Subcutaneous adipose tissue (tissue), 4 donors: Measurements from ENCODE around the gene CD84. TPM values are rescaled to one million over a fixed set of nuclear protein-coding genes. Genes with fewer than 3 reads are reported as not detected.

ENCODE experiments used
- total RNA-seq, 4 donors: library from RNA; depleted of rRNA; stranded (reverse); fragments of >200 nt; gene quantifications; one replicate each; pipeline ENCODE4 v1.1.0, GENCODE V29; 2016
- TF ChIP-seq, protein P1 (sequence below): fragments of 450-650 bp; IDR thresholded peaks from one replicate; pipeline ENCODE4 v1.5.1; 2016; ENCODE audit warnings: low read depth, mild to moderate bottlenecking, control low read depth, antibody characterized with exemption, moderate library complexity

CD84 gene
- total RNA-seq, 4 donors from 2014 or later, result 9.4 to 67.0 (median 25.7) TPM

DNA sequence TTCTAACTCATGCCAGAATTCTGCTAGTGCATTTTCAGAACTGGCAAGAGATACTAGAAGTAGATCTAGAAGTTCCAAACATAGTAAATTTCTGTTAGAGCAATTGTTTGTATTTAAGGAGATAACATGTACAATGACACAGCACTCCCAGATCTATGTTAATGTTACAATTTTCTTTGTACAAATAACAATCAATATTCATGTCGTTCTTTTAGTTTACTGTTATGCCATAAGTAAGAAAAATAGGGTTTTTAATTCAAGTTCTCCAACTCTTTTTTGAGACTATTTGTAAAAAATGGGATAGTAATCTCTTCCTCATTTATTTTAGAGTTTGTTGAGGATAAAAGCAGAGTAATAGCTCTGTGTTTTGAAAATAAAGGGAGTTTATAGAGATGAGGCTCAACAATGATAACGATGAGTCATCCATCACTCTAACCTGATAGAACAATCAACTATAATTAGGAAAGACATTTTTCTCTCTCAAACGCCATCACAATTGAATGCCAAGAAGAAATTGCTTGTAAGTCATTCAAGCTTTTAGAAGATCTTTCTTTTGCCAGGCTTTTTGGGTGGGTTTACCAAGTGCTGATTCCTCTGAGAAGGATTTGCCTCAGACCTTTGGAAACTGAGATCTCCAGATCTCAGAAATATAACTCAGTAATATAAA is 638 bp downstream of the CD84 start:
- TF ChIP-seq, protein P1, sequence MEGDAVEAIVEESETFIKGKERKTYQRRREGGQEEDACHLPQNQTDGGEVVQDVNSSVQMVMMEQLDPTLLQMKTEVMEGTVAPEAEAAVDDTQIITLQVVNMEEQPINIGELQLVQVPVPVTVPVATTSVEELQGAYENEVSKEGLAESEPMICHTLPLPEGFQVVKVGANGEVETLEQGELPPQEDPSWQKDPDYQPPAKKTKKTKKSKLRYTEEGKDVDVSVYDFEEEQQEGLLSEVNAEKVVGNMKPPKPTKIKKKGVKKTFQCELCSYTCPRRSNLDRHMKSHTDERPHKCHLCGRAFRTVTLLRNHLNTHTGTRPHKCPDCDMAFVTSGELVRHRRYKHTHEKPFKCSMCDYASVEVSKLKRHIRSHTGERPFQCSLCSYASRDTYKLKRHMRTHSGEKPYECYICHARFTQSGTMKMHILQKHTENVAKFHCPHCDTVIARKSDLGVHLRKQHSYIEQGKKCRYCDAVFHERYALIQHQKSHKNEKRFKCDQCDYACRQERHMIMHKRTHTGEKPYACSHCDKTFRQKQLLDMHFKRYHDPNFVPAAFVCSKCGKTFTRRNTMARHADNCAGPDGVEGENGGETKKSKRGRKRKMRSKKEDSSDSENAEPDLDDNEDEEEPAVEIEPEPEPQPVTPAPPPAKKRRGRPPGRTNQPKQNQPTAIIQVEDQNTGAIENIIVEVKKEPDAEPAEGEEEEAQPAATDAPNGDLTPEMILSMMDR, result no peak

DNA sequence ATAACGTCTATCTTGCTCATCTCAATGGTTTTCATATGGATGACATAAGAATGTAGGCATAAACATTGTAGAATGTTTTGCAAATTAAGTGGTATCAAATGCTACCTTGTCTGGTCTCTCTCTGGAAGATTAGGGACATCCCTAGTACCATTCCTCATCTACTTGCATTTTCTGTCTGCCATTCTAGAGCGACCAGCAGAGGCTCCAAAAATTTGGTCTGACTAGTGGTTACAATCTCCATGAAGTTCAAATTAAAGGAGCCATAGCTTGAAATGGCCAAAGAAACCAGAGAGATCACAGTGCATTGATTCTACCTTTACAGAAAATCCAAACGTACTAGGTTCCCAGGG is 1.1 kb downstream of the CD84 start:
- TF ChIP-seq, protein P1, result no peak

DNA sequence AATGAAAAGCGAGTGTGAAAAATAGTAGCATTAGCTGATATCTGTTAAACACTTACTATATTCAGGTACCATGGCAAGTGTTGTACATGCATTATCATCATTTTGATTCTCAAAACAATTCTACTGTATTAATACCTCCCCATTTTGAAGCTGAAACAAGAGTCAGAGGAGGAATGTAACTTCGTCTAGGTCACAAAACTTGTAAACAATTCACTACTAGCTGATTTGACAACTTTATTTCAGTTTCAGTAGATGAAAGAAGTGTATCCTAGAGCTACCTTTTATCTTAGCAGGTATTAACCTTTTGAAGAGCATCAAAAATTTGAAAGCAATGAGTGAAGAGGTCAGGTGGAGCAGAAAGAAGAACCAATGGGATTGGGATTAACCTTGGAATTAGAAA is 1.6 kb downstream of the CD84 start:
- TF ChIP-seq, protein P1, result no peak

DNA sequence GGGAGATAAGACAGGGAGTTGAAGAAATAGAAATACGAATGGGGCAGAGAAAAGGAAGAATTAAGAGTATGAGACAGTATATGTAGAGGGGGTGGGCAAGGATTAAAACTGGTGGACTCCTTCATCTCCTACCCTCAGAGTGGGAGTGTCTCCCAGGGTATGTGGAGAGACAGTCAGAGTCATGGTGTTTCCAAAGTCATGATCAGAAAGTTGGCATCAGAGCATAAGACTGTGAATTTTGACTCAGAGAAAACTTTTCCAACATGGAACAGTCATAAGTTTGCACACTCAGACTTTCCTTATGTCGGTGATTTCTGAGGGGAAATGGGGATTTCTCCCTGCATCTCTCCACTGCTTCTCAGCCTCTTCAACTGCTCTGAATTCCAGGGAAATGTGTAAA is 2.4 kb downstream of the CD84 start:
- TF ChIP-seq, protein P1, result no peak

DNA sequence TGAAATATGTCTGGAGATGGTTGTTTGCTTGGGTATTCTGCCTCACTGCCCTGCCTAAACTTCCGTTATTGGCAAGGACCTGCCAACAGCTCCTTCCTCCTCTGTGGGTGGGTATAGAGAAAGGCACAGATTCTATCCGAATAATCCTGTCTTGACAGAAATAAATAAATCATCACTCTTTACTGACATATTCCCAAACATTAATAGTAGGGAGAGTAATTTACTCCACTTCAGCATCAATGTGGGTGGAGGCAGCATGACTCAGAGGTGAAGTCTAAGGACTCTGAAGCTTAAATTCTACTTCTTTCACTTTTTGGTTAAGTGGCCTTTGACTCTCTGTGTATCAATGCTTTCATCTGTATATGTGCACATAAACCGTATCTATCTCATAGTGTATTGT is 2.9 kb downstream of the CD84 start:
- TF ChIP-seq, protein P1, result no peak

DNA sequence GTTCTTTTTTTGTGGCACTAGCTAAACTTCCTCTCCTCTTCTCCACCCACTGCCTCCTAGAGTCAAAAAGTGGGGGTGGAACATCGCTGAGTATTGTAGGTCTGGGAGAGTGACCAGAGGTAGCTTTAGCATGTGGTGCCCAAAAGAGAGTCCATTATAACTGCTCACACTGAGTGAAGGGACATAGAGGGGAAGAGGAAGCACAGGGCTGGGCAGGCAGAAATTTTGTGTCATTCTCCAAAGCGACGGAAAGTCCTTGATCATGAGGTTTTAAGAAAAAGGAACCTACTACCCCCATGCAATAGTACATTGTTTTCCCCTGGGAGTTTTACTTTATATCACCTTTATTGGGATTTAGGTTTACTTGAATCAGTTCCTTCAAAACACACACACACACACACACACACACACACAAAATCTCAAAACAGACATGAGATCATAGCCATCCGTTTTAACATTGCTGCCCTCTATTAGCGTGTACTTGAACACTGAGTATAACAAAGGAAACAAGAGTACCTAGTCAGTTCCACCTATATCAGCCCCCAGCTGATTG is 4.1 kb downstream of the CD84 start:
- TF ChIP-seq, protein P1, result no peak

DNA sequence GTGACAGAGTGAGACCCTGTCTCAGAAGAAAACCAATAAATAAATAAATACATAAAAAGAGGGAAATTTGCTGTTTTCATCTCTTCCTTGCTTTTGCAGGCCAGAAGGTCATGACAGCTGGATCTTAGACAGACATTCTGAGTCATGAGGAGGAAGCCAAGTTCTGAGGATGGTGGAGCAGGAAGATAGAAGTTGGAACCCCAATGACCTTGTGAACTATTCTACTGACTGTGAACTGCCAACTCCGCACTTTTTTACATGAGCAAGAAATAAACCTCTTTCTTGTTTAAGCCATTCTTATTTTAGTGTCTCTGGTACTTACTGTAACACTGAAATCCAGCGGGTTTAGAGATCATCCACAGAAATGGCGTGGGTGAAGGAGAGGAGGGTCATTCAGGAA is 8.5 kb downstream of the CD84 start:
- TF ChIP-seq, protein P1, result no peak
